ENCODE measurements around the gene PNPLA5.

DNA sequence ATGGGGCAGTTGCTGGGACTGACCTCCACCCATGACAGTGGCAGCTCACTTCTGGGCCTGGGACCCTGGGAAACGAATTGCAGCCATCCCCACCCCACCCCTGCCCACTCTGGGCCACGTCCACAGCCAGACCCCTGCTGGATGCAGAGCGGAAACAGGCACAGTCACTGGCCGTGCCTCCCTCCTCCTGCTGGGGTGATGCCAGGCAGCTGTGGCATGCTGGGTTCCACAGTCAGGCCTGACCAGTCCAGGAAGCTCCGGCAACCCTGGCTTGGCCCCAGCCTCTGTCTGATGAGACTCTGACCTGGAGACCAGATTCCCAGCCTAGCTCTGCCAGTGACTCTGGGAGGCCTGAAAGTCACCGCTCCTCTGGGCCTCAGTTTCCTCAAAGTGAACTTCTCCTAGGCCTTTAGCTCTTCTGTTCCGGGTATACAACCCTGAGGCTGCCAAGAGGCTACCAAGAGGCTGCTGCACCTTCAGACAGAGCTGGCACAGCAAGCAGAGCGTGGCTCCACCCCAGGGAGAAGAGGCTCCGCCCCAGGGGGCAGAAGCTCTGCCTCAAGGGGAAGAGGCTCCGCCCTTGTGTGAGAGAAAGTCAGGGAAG is 38.4 kb downstream of the PNPLA5 start:
- TF ChIP-seq, protein P1, sequence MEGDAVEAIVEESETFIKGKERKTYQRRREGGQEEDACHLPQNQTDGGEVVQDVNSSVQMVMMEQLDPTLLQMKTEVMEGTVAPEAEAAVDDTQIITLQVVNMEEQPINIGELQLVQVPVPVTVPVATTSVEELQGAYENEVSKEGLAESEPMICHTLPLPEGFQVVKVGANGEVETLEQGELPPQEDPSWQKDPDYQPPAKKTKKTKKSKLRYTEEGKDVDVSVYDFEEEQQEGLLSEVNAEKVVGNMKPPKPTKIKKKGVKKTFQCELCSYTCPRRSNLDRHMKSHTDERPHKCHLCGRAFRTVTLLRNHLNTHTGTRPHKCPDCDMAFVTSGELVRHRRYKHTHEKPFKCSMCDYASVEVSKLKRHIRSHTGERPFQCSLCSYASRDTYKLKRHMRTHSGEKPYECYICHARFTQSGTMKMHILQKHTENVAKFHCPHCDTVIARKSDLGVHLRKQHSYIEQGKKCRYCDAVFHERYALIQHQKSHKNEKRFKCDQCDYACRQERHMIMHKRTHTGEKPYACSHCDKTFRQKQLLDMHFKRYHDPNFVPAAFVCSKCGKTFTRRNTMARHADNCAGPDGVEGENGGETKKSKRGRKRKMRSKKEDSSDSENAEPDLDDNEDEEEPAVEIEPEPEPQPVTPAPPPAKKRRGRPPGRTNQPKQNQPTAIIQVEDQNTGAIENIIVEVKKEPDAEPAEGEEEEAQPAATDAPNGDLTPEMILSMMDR (IDR thresholded peaks at IDR 0.05 in 8 of 11, conservative IDR thresholded peaks at IDR 0.05 in 3 of 11), result no peak
- no peak for TF ChIP-seq POLR2A (IDR thresholded peaks at IDR 0.05)
